ENCODE results near the gene PCDHGA10.

- no peak for TF ChIP-seq POLR2A (IDR thresholded peaks at IDR 0.05; ENCODE audit: borderline replicate concordance, extremely low read depth, insufficient read depth, insufficient read length)
- TF ChIP-seq EZH2 (IDR thresholded peaks at IDR 0.05): no peak
Observed at GRCh38 chr5:141392429-141393198, 20.2 kb upstream of the PCDHGA10 start, which contains the start of gene PCDHGA8.
